Measurements from ENCODE around the gene CD38.
"Not testable (repeated sequence)": the region's sequence is repeated elsewhere in the genome, so short reads cannot be mapped to it uniquely, and the experiment has no call there.

Gene CD38

DNA sequence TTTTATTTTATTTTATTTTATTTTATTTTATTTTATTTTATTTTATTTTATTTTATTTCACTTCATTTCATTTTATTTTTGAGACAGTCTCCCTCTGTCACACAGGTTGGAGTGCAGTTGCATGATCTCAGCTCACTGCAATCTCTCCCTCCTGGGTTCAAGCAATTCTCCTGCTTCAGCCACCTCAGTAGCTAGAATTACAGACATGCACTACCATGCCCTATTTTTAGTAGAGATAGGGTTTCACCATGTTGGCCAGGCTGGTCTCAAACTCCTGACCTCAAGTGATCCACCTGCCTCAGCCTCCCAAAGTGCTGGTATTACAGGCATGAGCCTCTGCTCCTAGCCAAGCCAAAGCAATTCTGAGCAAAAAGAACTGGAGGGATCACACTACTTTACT lies 24.4 kb downstream of the CD38 start:
- not testable (repeated sequence) for DNase-seq

- DNase-seq, result peak; percentile 46
These were observed 27.7 kb downstream of the CD38 start for GRCh38 chr4:15805583-15806517.

DNA sequence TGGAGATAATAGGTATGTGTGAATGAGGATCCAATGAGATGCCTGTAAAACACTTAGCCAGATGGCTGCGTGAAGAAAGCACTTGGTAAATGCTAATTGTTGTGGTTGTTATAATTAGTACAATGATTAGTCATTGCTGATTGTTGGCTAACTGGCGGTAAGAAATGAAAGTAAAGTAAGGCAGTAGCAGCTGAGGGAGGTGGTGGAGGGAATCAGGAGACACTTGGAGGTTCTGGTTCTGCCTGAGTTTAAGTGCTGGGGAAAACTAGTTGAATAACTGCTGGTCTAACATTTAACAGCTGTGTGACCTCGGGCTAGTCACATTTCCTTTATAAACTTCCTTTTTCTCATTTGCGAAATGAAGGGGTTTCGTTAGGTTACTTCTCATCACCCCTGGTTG lies 30.9 kb downstream of the CD38 start:
- DNase-seq, result no peak

- DNase-seq, result no peak
These were observed 31.3 kb downstream of the CD38 start for GRCh38 chr4:15809466-15809865.

DNA sequence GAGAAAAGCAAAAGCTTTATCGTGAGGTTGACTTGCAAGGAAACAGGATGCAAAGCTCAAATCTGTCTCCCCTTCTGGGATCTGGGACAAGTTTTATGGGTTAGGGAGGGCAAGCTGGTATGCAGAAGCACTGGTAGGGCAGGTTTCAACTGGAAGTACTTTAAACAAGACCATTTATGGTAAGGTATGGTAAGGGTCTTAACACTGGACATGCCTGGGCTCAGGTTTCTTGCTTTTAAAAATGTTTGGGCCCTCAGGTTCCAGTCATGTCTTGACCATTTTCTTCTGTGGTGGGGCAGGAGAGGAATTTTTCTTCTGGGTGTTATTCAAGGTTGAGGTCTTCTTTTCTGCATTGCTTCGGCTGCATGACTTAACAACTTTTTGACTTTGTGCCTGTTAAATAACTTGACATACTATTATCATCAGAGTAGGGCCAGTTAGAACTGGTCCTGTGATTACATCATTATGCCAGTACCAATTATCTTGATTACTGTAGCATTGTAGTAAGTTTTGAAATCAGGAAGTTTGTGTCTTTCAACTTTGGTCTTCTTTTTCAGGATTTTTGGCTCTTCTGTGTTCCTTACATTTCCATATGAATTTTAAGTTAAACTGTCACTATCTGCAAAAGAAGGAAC lies 33.7 kb downstream of the CD38 start:
- DNase-seq, result no peak

DNA sequence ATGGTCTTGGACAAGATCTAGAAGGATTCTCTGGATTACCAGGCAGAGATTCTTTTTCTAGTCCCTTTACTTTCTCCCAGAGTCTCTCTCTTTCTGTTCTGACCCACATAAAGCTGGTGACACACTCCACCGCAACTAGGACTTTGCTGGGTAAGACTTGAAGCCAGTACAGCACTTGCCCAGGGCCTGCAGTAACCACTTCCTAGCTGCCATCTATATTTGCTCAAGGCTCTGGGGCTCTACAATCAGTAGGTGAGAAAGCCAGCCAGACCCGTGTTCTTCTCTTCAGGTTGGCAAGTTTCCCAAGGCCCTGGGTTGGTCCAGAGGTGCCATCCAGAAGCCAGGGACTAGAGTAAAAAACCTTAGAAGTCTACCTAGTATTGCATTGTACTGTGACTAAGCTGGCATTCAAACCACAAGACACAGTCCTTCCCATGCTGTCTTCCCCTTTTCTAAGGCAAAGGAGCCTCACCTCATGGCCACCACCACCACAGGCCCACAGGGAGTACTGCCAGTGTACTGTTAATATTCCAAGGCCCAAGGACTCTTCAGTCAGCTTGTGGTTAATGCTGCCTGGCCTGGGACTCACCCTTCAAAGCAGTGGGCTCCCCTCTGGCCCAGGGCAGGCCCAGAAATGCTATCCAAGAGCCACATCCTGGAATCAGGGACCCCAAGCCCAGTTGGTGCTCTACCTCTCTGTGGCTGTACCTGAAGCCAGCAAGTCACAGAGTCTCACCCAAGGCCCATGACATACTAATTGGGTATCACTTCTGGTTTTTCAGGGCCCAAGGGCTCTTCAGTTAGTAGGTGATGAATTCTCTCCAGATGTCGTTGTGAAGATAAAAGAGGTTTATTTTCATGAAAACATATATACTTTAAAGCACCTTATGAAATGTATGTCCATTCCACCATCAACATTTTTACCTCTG lies 54.7 kb downstream of the CD38 start:
- DNase-seq, result no peak

- no peak for DNase-seq
These were observed 55.7 kb downstream of the CD38 start for GRCh38 chr4:15833801-15834200.

GRCh38 chr4:15836362-15836761 lies 58.2 kb downstream of the CD38 start:
- no peak for DNase-seq

- DNase-seq, result no peak
These were observed 59.5 kb downstream of the CD38 start for GRCh38 chr4:15837591-15837990.

DNA sequence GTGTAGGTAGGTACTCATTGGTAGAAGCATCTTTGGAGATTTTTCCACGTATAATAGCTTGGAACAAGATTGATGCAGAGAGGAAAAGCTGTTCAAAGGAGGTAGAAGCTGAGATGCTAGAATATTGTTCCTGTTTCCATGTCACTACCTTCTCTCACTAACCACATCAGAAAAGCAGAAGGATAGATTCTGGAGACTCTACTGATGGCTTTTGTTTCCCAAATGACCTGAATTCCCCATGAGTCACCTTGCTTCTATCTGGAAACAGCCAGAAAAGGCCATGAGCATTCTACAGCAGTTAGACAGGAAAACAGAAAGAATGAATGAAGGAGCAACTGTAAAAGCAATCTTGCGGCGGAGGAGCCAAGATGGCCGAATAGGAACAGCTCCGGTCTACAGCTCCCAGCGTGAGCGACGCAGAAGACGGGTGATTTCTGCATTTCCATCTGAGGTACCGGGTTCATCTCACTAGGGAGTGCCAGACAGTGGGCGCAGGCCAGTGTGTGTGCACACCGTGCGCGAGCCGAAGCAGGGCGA lies 63.1 kb downstream of the CD38 start:
- DNase-seq, result not testable (repeated sequence)

DNA sequence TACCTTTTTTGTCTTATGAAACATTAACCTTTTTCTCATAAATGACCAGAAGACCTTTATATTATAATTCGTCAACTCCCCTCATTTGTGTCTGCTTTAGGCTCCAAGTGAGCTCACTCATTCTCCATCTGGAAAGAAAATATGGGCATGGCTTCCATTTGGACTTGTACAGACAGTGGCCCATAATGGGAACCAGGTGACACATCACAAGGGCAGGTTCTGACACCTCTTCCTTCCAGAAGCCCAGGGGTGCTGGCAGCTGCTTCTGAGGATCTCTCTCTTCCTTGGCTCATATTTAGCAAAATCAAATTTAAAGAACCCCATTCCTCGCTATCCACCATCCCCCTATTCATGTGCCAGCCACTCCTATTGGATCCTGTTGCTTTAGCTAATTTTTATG lies 69.6 kb downstream of the CD38 start:
- no peak for DNase-seq

GRCh38 chr4:15848191-15848842 lies 70.2 kb downstream of the CD38 start:
- DNase-seq, result no peak

- DNase-seq, result no peak
These were observed 73.8 kb downstream of the CD38 start for GRCh38 chr4:15851969-15852368.

GRCh38 chr4:15852524-15852923 lies 74.4 kb downstream of the CD38 start:
- no peak for DNase-seq

- DNase-seq, result no peak
These were observed 75.2 kb downstream of the CD38 start for GRCh38 chr4:15853345-15853744.

DNA sequence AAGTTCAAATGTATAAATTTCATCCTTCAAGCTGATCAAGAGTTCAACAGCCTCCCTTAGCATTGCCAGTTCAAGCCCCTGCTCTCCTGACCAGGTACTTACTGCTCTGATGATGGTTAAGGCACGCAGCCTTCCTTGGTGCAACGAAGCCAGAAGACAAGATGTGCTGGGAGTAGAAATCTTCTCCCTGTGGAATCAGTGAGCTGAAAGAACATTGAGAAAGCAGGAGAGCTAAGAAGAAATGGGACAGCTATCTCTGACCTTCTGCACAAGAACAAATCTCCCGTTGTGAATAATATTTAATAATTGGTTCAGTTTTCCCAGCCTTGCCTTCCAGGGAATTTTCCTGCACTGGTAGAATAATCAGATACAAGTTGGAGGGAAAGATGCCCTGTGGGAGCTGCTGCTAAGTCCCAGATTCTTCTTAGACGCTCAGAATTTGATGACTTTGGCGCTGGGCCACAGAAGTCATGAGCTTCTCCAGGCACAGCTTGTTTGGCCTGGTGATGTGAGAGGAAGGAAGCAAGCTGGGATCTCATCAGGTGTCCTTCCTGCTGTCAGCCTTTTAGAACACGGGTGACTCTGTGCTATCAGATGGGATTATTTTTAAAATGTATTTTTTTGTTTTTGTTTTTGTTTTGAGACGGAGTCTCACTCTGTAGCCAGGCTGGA lies 77.8 kb downstream of the CD38 start:
- DNase-seq, result no peak

DNA sequence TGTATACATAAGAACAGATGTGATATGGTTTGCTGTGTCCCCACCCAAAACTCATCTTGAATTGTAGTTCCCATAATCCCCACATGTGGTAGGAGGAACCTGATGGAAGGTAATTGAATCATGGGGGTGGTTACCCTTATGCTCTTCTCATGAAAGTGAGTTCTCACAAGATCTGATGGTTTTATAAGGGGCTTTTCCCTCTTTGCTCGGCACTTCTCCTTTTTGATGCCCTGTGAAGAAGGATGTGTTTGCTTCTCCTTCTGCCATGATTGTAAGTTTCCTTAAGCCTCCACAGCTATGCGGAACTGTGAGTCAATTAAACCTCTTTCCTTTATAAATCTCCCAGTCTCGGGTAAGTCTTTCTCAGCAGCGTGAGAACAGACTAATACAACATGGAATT lies 83.1 kb downstream of the CD38 start:
- not testable (repeated sequence) for DNase-seq

- no peak for DNase-seq
These were observed 86.8 kb downstream of the CD38 start for GRCh38 chr4:15864651-15865566.

- no peak for DNase-seq
These were observed 90.0 kb downstream of the CD38 start for GRCh38 chr4:15868111-15868510.

DNA sequence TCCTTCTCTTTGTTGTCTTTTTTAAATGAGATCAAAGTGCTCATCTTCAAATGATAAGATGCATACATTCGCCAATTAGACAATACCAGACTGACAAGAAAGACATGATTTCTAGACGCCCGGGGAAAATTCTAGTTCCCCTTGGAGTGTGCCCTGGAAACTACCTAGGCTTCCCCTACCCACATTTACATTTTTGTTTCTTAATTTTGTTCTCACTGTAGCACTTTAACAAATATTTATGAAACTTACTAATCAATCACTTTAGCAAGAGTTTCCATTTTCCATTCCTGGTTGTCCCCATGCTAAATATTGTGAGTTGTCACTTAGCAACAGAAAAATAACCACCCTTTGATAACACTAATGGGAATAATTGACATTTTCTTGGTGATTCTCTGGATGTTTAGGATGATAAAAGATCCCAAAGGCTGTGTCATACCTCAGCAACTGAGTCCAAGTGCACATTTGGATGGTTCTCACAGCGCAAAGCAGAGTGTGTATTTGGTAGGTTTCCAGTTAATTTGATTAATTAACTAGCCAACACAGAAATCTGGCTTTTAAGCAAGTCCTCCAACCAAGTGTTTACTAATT lies 90.8 kb downstream of the CD38 start:
- DNase-seq, result no peak
